Aorta (tissue), 5 donors: ENCODE data around the gene HP1BP3. TPM values are rescaled to one million over a fixed set of nuclear protein-coding genes. Genes with fewer than 3 reads are reported as not detected.
A peak's percentile ranks its signal among the peaks of the same experiment; 100 is the strongest.

Source experiments
- ATAC-seq: fragments of 200-7000 bp; cut with Tn5 transposase; one replicate; pipeline ENCODE4 v1.9.1; 2022; ENCODE audit warnings: moderate library complexity; ENCODE audit not compliant: low FRiP score
- DNase-seq, 2 donors: peaks; one replicate each; pipeline ENCODE4 v3.0.0-alpha.2; 2020
- H3K27ac ChIP-seq, 2 donors: one replicate each; pipeline ENCODE4 v1.5.1; 2013; ENCODE audit warnings: low read length in 2 of 2, mild to moderate bottlenecking in 2 of 2, moderate library complexity in 2 of 2, control low read depth in 1 of 2, inconsistent platforms in 1 of 2, low read depth in 1 of 2
- H3K27me3 ChIP-seq, 2 donors: one replicate each; pipeline ENCODE4 v1.6.1; 2013; ENCODE audit warnings: control low read depth in 1 of 2, low read length in 1 of 2, mild to moderate bottlenecking in 1 of 2, moderate library complexity in 1 of 2; ENCODE audit not compliant: insufficient read depth in 2 of 2, control insufficient read depth in 1 of 2
- H3K36me3 ChIP-seq, 2 donors: one replicate each; pipeline ENCODE4 v1.6.1; 2013; ENCODE audit warnings: control low read depth in 1 of 2, low read length in 1 of 2, mild to moderate bottlenecking in 1 of 2; ENCODE audit not compliant: insufficient read depth in 2 of 2, control insufficient read depth in 1 of 2
- H3K4me1 ChIP-seq, 2 donors: one replicate each; pipeline ENCODE4 v1.6.1; 2013; ENCODE audit warnings: low read length in 2 of 2, control low read depth in 1 of 2, mild to moderate bottlenecking in 1 of 2, moderate library complexity in 1 of 2; ENCODE audit not compliant: insufficient read depth in 2 of 2, control insufficient read depth in 1 of 2
- H3K4me3 ChIP-seq, 2 donors: one replicate each; pipeline ENCODE4 v1.5.1; 2013; ENCODE audit warnings: low read length in 2 of 2, control low read depth in 1 of 2, mild to moderate bottlenecking in 1 of 2
- H3K9me3 ChIP-seq: one replicate; pipeline ENCODE4 v1.6.1; 2013; ENCODE audit warnings: mild to moderate bottlenecking, low read length; ENCODE audit not compliant: control insufficient read depth
- WGBS, 2 donors: extraction: QIAGEN DNeasy Blood & Tissue Kit; methylation state at CpG; one replicate each; pipeline ENCODE4 v1.1.7; 2013; 5-methylcytosine and 5-hydroxymethylcytosine counted together
- intact Hi-C, 2 donors: fragments of 100-400 bp; cut with DNase I; formaldehyde crosslinking; loops; one replicate each; pipeline versions ENCODE4 v1.14.2 to v1.15.0; 2022
- polyA plus RNA-seq, 2 donors: library from polyadenylated mRNA; stranded (reverse); fragments of 200-250 nt; gene quantifications; one replicate each; pipeline ENCODE4 v1.2.3, GENCODE V29; 2013
- total RNA-seq, 2 donors: library from RNA; stranded (reverse); fragmentation: NEBNext Ultra II Directional; extraction: Animal tissue kit (Norgen Biotek cat#: 25700); gene quantifications; one replicate each; pipeline ENCODE4 v1.2.1, GENCODE V29; 2021
- donor health status: healthy with polysubstance abuse.
- donor health status: Bipolar disorder and iron deficiency.
- donor health status: DM: no; HTN: no; CAD: no.
- donor health status: DM: no; HTN: no; CAD: no.
- donor health status: DM: yes; HTN: yes; CAD: no.

Gene HP1BP3
- total and polyA plus RNA-seq, 4 donors: 54.0 to 247 (median 179) TPM

DNA sequence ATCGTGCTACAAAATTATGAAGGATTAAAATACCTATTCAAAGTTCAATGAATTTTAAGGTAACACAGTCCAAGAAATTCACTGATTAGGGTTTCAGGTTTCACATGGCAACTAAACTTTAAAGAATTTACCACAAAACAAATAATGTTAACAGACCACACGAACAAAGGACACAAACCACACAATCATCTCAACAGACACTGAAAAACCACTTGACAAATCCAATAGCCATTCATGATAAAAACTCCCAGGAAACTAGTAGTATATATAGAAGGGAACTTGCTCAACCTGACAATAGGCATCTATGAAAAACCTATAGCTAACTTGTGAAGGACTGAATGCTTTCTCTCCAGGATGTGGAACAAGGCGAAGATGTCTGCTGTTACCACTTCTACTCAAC is 33.5 kb downstream of the HP1BP3 start:
- peaks cover under 1 to 3% of the 10 kb centered on the region in 2 donors for H3K36me3 ChIP-seq
- H3K27me3 ChIP-seq: no peaks in the 10 kb centered on the region
- H3K9me3 ChIP-seq: no peaks in the 10 kb centered on the region
- H3K4me1 ChIP-seq: no peaks in the 10 kb centered on the region
- H3K27ac ChIP-seq: no peak overlapping the region
- intact Hi-C loops: no loop called here
- WGBS, 2 donors: 88 to 89% methylated on average over 3 of the region's 3 CpGs
- ATAC-seq (no peak), DNase-seq (no peak)
- no peak overlapping the region for H3K4me3 ChIP-seq

DNA sequence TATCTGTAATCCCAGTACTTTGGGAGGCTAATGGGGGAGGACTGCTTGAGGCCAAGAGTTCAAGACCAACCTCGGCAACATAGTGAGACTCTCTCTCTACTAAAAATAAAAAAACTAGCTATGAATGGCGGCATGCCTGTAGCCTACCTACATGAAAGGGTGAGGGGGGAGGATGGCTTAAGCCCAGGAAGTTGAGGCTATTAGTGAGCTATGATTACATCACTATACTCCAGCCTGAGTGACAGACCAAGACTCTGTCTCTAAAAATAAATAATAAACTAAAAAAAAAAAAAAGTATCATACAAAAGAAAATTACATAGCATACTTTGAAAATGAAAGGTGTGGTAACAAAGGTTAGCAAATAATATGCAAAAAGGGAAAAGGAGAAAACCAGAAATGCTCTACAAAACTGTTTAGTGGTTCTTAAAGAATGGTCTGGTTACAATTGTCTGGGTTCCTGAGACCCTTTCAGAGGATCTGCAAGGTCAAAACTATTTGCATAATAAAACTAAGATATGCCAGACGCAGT is 35.6 kb downstream of the HP1BP3 start:
- no peak overlapping the region for H3K27ac ChIP-seq
- DNase-seq: no peak
- H3K36me3 ChIP-seq: peaks cover 4 to 8% of the 10 kb centered on the region in 2 donors
- intact Hi-C loops: no loop called here
- H3K4me3 ChIP-seq: no peak overlapping the region
- whole genome bisulfite sequencing, 2 donors: 78 to 85% methylated on average over 3 of the region's 3 CpGs
- ATAC-seq: no peak
- H3K4me1 ChIP-seq: no peaks in the 10 kb centered on the region
- no peaks in the 10 kb centered on the region for H3K9me3 ChIP-seq
- no peaks in the 10 kb centered on the region for H3K27me3 ChIP-seq

DNA sequence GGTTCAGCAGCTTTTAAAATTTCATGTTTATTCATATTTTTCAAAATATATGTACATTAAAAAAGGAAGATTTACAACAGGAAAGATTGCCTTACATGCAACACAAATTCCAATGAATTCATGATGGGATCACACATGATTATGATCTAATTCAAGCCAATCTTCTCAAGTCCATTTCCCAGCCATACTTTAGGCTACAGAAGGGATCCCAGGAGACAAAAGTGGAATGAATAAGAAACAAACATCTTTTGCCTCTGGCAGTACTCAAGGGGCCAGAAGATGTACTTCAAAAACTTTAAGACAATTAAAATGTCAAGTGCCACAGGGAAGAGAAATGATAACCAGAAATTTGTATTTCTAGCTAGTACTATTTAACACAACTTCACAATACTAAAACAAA is 44.4 kb downstream of the HP1BP3 start:
- Histone ChIP-seq H3K27me3 (no peaks in the 10 kb centered on the region), H3K4me1 (no peaks in the 10 kb centered on the region), H3K4me3 (no peak overlapping the region), H3K9me3 (no peaks in the 10 kb centered on the region), H3K36me3 (peaks cover 5 to 7% of the 10 kb centered on the region in 2 donors), H3K27ac (no peak overlapping the region)
- DNase-seq: no peak
- intact Hi-C loops: no loop called here
- ATAC-seq: no peak

GRCh38 chr1:20740781-20741180 is 46.3 kb downstream of the HP1BP3 start:
- H3K36me3 ChIP-seq: peaks cover 2 to 7% of the 10 kb centered on the region in 2 donors

DNA sequence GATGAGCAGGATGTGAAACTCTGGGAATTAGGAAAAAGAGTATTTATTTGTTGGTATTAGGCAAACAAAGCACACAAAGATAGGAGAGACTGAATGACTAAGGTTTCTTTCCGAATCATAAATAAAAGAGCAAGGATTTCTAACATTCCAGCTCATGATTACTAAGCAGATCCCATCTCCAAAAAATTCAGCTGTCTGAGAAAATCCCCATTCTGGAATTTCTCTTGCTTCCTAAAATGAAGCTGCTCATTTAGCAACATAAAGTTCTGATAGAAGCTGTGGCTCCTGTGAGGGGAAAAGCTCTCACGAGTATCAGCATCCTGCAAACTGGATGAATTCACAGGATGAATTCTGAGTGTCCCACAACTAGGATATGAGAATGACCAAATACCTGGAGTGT is 47.9 kb downstream of the HP1BP3 start:
- Histone ChIP-seq H3K36me3 (peaks cover 0 to 2% of the 10 kb centered on the region in 2 donors), H3K4me1 (no peaks in the 10 kb centered on the region), H3K9me3 (no peaks in the 10 kb centered on the region), H3K27ac (no peak overlapping the region), H3K27me3 (no peaks in the 10 kb centered on the region), H3K4me3 (no peak overlapping the region)
- no peak for DNase-seq
- ATAC-seq: no peak
- 39 to 43% methylated on average over 2 of the region's 2 CpGs for WGBS, 2 donors
- intact Hi-C loops: no loop called here

More at GRCh38 chr1:20740781-20741180, 46.3 kb downstream of the HP1BP3 start:
- H3K27ac ChIP-seq: no peak overlapping the region
- H3K4me1 ChIP-seq: no peaks in the 10 kb centered on the region
- intact Hi-C loops: no loop called here
- H3K27me3 ChIP-seq: no peaks in the 10 kb centered on the region
- 79 to 91% methylated on average over 2 of the region's 2 CpGs for WGBS, 2 donors
- H3K4me3 ChIP-seq: no peak overlapping the region
- DNase-seq (no peak), ATAC-seq (no peak)
- no peaks in the 10 kb centered on the region for H3K9me3 ChIP-seq

DNA sequence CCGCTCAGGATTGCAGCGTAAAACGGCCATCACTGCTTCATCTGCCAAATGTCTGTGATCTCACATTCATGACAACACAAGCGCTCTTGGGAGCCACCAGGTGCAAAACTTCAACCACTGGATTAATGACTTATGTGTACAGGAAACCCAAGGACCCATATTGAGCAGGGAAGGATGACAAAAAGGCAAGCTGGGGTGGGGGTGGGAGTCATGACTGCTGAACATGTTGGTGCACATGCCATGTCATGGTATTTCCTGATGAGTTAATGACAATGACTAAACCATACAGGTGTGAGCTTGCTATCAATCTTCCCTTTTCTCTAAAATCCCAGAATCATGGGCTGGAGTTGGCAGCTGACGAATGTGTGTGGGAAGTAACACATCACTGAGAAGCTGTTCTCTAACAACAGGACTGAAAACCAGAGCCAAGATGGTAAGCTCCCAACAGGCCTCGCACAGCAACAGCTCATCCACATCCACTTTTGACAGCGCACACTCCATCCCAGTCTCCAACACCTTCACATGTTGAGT is 51.5 kb downstream of the HP1BP3 start:
- 93% methylated on average over 7 of the region's 7 CpGs for WGBS, 2 donors
- Histone ChIP-seq H3K4me1 (no peaks in the 10 kb centered on the region), H3K4me3 (no peak overlapping the region), H3K36me3 (no peaks in the 10 kb centered on the region), H3K27ac (no peak overlapping the region), H3K9me3 (no peaks in the 10 kb centered on the region), H3K27me3 (no peaks in the 10 kb centered on the region)
- ATAC-seq (no peak), DNase-seq (peak in 1 of 2 donors; percentile 41)
- intact Hi-C loops: no loop called here

- H3K9me3 ChIP-seq: no peaks in the 10 kb centered on the region
- no peaks in the 10 kb centered on the region for H3K4me1 ChIP-seq
- no peak overlapping the region for H3K4me3 ChIP-seq
- no peaks in the 10 kb centered on the region for H3K36me3 ChIP-seq
- peak overlapping the region in 1 of 2 donors; percentile 78 for H3K27ac ChIP-seq
- DNase-seq (no peak), ATAC-seq (no peak)
- H3K27me3 ChIP-seq: no peaks in the 10 kb centered on the region
- intact Hi-C loops: loop anchor here in 1 of 2 donors (5.0 kb wide), 1 partner anchor 54 kb away; the partner anchor contains the start of gene HP1BP3
- WGBS, 2 donors: 9 to 11% methylated on average over 7 of the region's 7 CpGs
Measured at GRCh38 chr1:20733360-20733975, 53.6 kb downstream of the HP1BP3 start.

GRCh38 chr1:20732588-20733359 is 54.3 kb downstream of the HP1BP3 start, which contains the start of gene SH2D5:
SH2D5 (minus strand) TSS chr1:20732703; CDS start chr1:20728044, 4,659 bp downstream.
- intact Hi-C loops: loop anchor here in 1 of 2 donors (5.0 kb wide), 1 partner anchor 55 kb away; the partner anchor contains the start of gene HP1BP3

More at GRCh38 chr1:20732588-20733359, 54.3 kb downstream of the HP1BP3 start, which contains the start of gene SH2D5:
- WGBS, 2 donors: 0 to 1% methylated on average over 38 of the region's 38 CpGs
- ATAC-seq (peak; percentile 83), DNase-seq (peak; percentile 82 to 89)
- H3K27me3 ChIP-seq: no peaks in the 10 kb centered on the region
- H3K4me1 ChIP-seq: no peaks in the 10 kb centered on the region
- H3K36me3 ChIP-seq: no peaks in the 10 kb centered on the region
- H3K4me3 ChIP-seq: peak within 1 kb of the TSS; percentile 28 to 54
- H3K9me3 ChIP-seq: no peaks in the 10 kb centered on the region
- H3K27ac ChIP-seq: peak within 1 kb of the TSS in 1 of 2 donors; percentile 78
